Measurements from ENCODE around the gene IL4R.
"Not testable (repeated sequence)": the region's sequence is repeated elsewhere in the genome, so short reads cannot be mapped to it uniquely, and the experiment has no call there.

Gene IL4R

GRCh38 chr16:27316038-27316680, 2.4 kb downstream of the IL4R start:
- DNase-seq, result no peak

GRCh38 chr16:27317320-27317719, 3.5 kb downstream of the IL4R start:
- no peak for DNase-seq

DNA sequence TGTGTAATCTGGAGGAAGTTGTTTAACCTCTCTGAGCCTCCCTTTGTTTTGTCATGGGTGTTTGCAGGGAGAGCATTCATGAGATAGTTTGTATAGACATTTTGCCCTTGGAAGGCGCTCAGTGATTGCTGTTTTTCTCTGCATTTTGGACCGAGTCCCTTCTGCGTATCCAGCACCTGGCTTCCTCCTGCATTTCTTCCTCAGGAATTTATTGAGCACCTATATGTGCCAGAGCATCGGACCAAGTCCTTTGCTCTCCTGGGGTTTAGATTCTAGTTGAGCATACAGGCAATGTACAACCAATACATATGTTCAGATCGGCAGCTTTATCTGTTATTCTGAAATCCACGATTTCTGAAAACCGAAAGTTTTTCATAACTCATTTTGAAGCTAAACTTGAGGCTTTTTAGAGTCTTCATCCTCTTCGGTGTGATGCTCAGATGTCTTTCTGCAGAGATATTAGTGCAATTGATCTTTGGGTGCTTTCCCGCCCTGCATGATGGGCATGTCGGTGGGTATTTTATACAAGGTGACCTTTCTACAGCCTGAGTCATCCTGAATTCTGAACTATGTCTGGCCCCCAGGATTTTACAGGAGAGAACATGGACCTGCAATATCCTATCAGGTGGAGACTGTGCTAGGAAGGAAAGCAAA, 4.1 kb downstream of the IL4R start:
- DNase-seq, result peak; percentile 29

DNA sequence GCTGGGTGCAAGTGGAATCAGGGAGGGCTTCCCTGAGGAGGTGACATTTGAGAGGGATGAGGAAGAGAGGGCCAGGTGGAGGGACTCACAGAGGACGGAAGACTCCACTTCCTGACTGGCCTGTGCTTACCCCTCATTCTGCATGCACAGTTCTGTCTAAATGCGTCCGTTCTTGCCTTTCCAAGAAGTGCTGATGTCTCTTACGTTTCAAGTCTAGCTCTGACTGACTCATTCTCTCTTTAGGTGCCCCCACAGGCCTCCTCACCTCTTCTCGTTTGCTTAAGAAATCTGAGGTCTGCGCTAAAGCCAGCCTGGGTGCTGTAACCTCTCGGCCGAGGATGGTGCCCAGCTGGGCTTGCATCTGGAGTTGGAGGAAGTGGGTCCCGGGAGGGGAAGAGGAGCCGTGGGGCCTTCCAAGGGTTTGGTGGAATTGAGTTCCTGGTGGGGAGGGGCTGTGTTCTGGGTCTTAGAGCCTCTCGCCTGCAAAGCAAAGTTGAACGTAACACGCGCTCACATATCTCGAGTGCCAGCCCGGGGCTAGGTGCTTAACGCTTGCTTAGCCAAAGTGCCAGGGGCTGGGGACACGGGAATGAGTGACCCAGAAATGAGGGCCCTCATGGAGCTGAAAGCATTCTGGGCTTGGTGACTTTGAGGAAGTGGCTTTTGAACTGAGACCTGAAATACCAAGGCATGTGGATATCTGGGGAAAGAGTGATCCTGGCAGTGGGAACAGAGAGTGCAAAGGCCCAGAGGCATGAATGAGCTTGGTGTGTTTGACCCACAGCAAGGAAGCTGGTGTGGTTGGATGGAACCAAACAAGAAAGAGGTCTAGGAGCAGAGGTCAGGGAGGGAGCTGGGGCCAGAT, 4.8 kb downstream of the IL4R start:
- peak; percentile 64 for DNase-seq

DNA sequence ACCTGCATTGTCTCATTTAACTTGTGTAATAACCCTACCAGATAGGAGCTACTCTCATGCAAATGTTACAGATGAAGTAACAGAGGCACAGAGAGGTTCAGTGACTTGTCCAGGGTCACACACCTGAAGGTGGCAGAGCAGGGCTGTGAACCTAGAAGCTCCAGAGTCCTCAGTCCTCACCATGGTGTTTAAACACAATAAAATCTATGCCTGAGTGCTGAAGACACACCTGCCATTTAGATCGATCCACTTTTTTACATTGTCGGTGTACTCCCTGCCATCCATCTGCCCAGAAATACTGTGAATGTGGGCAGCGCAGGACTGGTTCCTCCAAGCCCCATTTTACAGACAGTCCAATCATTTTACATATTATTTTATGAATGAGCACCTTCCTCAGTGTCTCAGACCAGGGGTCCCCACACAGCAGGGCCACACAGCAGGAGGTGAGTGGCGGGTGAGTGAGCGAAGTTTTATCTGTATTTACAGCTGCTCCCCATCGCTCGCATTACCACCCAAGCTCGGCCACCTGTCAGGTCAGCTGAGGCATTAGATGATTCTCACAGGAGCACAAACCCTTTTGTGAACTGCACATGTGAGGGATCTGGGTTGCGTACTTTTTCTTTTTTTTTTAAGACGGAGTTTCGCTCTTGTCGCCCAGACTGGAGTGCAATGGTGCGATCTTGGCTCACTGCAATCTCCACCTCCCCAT, 5.6 kb downstream of the IL4R start:
- DNase-seq, result no peak

DNA sequence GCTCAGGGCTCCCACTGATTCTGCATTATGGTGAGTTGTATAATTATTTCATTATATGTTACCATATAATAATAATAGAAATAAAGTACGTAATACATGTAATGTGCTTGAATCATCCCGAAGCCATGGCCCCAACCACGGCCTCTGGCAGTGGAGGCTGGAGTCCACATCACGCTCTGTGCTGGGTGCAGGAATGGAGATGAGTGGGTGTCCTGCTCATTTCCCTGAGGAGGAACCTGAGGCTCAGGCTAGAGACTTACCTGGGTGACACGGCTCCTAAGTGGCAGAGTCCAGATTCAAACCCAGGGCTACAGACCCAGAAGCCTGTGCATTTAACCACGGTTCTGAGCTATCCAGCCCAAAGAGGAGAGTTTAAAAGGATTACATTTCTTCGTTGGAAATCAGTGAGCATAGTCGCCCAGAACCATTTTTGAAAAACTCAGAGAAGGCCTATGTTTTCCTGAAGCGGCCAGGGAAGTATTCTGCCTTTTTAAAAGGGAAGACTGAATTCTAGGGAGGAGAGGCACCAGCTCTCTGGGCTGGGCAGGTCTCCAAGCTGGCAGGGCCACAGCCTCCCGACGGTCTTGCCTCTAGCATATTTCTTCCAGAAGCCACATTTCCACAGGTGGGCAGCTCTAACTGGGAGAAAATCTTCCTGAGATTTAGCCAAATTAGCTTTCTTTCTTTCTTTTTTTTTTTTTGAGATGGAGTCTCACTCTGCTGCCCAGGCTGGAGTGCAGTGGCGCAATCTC, 6.7 kb downstream of the IL4R start:
- DNase-seq, result no peak

GRCh38 chr16:27321013-27321915, 7.5 kb downstream of the IL4R start:
- DNase-seq, result no peak

DNA sequence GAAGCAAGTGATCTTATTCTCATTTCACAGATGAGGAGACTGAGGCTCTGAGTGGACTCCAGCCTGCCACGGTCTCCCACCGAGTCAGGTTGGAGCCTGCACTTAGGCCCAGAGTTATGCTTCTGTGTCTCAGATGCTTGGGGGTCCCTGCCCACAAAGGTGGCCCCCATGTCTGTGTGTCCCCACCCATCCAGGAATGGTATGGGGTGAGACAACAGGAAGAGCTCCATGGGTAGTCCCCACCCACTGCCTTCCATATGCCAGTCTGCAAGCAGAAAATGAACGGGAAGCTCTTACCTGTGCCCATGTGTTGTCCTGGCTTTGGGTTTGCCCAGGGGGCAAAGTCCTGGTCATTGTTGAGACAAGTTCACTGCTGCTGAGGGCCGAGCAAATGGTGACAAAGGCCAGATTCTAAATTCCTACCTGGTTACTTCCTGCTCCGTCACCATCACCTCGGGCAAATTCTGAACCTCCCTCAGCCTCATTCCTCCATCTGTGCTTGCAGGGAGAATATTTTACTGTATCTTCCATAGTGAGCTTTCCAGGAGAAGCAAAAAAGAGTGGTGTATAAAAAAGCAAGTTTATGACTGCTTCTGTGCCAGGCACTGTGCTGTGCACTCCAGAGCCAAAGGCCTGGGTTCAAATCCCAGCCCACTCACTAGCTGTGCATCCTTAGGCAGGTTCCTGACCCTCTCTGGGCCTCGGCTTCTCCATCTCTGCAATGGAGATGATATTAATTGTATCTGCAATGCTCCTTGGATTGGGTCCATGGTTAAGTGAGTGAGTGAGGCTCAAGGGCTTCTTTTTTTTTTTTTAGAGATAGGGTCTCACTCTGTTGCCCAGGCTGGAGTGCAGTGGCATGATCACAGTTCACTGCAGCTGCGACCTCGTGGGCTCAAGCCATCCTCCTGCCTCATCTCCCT, 9.3 kb downstream of the IL4R start:
- DNase-seq, result no peak

DNA sequence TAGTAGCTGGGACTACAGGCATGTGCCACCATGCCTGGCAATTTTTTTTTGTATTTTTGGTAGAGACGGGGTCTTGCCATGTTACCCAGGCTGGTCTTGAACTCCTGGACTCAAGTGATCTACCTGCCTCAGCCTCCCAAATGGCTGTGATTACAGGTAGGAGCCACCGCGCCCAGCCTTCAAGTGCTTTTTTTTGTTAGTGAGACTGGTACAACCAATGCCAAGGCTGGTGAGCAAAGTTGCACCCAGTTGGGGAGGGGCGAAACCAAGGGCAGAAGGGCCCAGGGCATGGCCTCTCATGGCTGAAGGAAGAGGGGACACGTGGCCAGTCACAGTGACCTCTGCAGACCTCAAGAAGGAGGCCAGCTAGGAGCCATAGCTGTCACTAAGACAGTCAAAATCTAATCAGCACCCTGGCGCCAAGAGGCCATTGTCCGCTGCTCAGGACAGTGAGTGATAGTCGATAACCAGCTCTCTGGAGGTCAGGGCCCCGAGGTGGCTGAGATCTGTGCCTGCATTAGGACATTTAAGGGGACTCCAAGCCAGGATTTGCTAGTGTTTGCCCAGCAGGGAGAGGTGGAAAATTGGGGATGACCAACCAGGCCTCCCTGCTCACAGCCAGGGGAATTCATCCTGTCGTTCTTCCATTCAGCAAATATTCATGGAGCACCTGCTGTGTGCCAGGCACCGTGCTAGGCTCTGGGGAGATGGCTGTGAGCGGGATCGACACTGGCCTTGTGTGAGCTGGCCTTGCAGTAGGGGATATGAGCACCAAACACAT, 10.2 kb downstream of the IL4R start:
- no peak for DNase-seq

DNA sequence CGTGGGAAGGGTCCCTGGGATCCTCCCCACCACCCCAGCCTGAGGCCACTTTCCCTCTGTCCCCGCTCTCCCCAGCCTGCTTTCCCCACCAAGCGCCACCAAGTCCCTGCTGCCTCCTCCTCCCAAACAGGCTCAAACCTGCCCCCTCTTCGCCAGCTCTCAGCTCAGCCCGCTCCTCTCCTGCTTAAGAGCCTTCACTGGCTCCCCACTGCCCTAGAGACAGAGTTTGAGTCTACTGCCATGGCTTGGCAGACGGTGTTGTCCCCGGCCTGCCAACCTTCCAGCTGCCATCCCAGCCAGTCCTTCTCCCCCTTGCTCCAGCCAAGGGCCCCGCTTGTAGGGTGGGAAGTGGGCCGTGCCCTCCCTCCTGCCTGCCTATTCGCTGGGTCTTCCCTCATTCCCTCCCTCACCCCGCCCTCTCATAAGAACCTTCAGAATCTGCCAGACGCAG, 11.1 kb downstream of the IL4R start:
- no peak for DNase-seq

DNA sequence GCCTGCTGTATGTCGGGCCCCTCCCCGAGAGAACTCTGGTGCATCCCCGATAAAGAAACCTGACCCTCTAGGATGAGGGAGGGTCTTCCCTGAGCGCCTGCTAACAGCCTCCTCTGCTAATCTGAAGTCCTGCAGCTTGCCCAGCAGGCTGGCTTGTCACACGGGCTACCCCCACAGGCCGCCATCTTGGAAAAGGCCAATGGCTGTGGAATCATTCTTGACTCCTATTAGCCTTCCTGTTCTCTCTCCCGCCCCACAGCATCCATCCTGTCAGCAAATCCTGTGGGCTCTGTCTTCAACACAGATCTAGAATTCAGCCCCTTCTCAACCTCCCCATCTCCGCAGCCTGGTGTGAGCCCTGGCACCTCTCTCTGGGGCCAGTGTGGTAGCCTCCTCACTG, 12.0 kb downstream of the IL4R start:
- DNase-seq, result no peak

DNA sequence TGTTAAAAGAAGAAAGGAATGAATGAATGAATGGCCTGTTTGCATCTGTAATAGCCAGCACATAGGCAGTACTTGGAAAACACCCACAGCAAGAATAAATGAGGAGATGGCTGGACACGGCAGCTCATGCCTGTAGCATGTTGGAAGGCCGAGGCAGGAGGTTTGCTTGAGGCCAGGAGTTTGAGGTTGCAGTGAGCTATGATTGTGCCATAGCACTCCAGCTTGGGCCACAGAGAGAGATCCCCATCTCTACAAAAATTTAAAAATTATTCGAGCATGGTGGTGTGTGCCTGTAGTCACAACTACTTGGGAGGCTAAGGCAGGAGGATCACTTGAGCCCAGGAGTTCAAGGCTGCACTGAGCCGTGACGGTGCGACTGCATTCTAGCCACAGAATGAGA, 12.5 kb downstream of the IL4R start:
- no peak for DNase-seq

DNA sequence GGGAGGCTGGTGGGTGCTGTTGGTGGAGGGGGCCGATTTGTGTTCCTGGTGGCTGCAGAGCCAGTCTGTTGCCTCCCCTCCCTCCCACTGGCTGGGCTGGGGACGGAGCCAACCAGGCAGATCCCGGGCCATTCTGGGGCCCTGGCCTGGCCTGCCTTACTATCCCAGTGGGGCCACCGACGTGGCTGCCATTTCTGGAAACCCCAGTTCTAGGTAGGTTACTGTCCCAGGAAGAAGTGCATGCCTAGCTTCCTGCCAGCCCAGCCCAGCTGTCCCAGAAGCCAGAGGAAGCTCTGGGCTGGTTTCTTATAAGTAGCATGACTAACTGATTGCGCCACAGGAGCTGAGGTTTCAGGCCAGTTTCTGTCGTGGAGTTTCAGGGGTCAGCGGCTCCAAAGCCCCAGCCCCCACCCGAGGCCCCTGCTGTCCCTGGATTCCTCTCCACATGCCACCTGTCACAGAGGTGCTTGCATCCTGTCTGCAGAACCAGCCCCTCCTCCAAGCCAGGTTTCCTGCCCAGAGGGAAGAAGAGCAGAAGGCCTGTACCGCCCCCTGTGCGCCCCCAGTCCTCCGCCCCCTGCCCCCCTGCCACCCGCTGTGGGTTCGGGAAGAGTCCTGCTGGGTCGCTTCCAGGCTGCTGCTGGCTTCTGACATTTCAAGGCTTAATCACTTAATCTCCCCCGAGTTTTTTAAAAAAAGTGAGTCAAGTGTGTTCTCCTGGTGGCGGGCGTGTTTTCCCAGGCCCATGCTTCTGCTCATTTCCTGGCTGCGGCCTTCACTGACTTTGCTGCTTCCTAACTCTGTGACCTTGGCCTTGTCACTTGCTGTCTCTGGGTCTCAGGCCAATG, 13.2 kb downstream of the IL4R start:
- peak; percentile 61 for DNase-seq

DNA sequence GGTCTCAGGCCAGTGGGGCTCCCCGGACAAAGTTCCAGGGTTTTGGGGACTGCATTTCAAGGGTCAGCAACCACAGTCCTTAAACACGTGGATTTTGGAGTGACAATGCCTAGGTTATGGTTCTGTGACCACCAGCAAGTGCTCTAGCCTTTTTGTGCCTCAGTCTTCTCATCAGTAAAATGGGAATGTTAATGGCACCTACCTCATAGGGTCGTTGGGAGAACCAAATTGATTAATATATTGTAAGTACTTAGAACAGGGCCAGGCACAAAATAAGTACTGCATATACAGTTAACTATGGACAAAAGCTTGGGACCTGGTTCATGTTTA, 13.8 kb downstream of the IL4R start:
- DNase-seq, result no peak

DNA sequence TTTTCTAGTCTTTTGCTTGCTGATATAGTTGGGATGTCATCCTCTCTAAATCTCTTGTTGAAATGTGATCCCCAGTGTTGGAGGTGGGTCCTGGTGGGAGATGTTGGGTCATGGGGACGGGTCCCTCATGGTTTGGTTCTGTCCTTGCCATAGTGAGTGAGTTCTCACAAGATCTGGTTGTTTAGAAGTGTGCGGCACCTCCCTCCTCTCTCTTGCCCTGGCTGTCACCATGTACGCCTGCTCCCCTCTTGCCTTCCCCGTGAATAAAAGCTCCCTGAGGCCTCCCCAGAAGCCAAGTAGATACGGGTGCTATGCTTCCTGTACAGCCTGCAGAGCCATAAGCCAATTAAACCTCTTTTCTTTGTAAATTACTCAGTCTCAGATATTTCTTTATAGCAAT, 15.2 kb downstream of the IL4R start:
- DNase-seq, result no peak

- not testable (repeated sequence) for DNase-seq
These were observed 15.8 kb downstream of the IL4R start for GRCh38 chr16:27329376-27330079.

DNA sequence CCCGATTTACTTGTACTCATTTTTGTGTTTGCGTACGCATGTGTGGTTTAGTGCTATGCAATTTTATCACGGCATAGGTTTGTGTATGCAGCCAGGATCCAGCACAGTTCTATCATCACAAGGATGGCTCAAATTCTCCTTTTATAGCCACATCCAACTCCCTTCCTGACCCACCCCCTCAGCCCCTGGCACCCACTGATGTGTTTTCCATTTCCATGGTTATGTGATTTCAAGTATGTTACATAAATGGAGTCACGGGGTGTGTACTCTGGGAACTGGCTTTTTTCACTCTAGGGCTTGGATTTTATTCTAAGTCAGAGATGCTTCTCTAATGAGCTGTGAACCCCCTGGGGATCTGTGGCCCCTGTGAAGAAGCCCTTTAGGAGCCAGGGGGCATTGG, 16.8 kb downstream of the IL4R start:
- DNase-seq, result no peak

GRCh38 chr16:27332105-27332504, 18.3 kb downstream of the IL4R start:
- no peak for DNase-seq

Measured in CD4-positive, alpha-beta T cell treated with Interleukin-17A for 4 hours (primary cell).